GM19025 (cell line): ENCODE results near the gene ZNF496.
"Not testable (repeated sequence)": the region's sequence is repeated elsewhere in the genome, so short reads cannot be mapped to it uniquely, and the experiment has no call there.

Experiments used
- ATAC-seq: cut with Tn5 transposase; IDR thresholded peaks from one replicate; pipeline ENCODE4 v1.9.1; 2021; ENCODE audit warnings: mild to moderate bottlenecking, low read depth, moderate library complexity; ENCODE audit not compliant: unreplicated experiment

Gene ZNF496

DNA sequence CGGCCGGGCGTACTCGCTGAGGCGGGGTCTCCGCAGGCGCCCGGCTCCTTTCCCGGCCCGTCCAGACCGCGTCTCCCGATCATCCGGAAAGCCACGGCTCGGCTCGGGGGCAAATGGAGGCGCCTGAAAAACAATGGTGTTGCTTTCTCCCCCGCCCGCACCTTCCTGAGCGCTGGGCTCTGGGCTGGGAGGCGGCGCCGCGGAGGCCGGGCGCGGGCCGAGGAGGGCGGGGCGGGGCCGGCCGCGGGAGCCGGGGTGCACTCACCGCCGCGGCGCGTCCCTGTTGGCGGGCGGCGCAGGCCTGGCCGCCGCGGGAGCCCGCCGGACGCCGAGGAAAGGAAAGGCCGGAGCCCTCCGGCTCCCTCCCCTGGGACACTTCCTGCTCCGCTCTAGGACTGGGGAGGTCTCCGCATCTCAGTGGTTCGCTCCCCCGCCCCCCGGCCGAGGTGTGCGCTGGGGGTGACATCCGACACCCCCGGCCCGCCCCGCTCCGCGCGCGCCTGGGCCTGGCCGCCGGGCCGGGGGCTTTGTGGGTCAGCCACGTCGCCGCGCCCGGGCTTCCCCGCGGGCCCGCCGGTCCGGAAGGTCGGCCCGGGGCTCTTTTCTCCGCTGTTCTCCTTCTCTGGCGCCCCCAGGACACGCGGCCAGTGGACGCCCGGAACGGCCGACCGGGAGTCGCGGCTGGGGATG lies at the start of gene ZNF496:
ZNF496 (minus strand) TSS at position 343 of the 690 bp plus-strand sequence. CDS start 2,289 bp downstream, outside the sequence.
- peak; percentile 54 for ATAC-seq

DNA sequence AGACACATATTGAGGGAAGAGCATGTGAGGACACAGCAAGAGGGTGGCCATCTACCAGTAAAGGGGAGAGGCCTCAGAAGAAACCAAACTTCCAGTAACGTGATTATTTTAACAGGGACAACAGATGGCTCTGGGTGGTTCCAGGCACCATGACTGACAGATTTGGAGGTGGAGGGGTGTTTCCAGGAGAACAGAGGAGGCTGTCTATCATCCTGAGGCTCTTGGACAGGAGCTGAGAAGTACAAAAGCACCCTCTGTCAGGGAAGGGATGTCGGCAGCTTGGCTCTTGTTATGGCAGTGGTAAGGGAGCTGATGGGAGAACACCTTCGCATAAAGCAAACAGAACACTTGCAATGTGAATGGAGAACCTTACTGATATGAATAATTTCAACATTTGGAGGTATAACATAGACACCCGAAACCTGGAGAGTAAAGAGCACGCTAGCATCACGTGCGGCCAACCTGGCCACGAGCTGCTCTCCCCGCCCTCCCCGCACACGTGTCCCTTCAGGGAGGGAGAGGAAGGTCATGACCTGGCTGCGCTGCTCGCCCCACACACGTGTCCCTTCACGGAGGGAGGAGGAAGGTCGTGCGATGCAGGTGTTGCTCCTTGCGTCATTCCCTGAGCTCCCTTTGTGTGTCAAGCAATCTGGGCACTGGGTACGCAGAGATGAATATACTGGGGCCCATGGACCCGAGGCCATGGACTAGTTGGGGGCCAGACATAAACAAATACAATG lies 46.8 kb upstream of the ZNF496 start:
- no peak for ATAC-seq

DNA sequence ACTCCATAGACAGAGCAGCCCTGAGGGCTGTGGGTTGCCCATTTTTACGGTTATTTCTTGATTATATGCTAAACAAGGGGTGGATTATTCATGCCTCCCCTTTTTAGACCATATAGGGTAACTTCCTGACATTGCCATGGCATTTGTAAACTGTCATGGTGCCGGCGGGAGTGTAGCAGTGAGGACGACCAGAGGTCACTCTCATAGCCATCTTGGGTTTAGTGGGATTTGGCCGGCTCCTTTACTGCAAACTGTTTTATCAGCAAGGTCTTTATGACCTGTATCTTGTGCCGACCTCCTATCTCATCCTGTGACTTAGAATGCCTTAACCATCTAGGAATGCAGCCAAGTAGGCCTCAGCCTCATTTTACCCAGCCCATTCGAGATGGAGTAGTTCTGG lies 46.0 kb upstream of the ZNF496 start:
- not testable (repeated sequence) for ATAC-seq

DNA sequence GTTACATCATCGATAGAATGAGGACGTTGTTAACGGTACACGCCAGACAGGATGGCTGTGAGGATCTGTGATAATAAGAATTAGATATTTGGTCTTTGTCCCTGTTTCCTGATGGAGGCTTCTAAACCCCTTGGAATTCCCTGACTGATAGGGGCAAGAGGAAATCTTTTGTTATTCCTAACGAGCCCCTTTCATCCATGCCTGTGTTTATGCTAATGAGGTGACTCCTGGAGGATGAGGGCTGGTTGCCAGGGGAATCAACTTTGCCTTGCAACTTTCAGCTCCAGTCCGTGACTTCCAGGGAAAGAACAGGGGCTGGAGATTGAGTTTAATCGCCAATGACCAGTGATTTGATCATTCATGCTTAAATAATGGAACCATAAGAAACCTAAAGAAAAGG lies 45.0 kb upstream of the ZNF496 start:
- ATAC-seq, result no peak

DNA sequence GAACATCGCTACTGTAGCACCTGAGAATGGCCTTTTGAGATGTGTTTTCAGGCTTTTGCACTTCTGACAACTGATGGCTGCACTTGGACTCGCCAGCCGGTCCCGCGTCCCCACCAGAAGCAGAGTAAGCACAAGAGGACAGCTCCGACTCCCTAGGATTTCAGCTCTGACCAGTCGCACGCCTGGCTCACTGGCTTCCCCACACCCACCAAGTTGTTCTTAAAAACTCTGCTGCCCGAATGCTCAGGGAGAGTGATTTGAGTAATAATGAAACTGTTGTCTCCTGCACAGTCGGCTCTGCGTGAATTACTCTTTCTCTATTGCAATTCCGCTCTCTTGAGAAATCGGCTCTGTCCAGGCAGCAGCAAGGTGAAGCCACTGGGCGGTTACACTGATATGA lies 44.1 kb upstream of the ZNF496 start:
- no peak for ATAC-seq

DNA sequence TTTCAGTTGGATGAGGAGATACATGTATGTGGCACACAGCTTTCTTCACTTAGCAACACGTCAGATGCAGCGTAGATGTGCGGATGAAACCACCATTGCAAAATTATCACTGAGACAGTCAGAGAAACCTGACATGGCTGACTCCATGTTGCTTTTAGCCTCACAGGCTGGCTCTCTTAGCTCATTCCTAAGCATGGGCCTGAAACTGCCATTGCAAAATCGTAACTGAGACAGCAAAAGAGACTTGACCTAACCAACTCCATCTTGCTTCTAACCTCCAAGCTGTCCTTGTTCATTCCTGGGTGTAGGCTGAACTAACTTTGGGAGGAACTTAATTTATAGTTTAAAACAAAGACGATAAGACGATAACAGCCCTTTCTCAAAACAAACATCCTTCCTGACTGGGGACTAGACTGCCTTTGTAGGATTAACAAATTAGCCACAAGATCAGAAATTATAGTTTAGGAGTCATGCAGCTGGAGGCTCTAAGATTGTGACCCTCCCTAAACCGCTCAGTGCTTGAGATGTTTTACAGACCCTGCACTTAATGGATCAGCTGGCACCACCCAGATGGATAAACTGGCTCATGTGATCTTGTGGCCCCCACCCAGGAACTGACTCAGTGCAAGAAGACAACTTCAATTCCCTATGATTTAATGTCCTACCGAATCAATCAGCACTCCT lies 43.1 kb upstream of the ZNF496 start:
- ATAC-seq, result not testable (repeated sequence)

DNA sequence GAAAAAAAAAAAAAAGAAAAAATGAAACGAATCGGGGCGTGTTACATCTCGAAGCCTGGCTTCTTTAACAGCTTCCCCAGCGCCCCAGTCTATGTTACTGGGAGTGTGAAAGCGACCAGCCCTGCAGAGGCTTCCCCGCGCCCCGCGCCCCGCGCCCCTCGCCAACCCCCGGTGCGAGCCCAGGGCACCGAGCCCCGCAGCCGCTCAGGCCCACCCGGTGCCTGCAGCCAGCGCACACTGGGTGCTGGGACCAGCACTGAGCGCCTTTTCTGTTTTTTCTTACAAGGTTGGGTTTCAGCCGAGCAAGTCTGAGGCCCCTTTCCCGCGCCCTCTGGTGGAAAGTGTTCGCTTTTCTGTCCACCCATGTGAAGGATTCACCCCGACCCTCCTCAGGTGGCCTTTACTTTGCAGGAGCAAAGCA lies 42.1 kb upstream of the ZNF496 start:
- no peak for ATAC-seq

DNA sequence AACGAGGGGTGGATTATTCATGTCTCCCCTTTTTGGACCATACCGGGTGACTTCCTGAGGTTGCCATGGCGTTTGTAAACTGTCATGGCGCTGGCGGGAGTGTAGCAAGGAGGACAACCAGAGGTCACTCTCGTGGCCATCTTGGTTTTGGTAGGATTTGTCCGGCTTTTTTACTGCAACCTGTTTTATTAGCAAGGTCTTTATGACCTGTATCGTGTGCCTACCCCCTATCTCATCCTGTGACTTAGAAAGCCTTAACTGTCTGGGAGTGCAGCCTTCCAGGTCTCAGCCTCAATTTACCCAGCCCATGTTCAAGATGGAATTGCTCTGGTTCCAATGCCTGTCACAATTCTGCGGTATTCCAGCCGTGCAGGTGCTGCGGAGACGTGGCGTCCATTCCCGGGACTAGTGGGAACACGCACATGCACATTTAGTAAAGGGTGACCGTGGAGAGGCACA lies 40.2 kb upstream of the ZNF496 start:
- no peak for ATAC-seq

DNA sequence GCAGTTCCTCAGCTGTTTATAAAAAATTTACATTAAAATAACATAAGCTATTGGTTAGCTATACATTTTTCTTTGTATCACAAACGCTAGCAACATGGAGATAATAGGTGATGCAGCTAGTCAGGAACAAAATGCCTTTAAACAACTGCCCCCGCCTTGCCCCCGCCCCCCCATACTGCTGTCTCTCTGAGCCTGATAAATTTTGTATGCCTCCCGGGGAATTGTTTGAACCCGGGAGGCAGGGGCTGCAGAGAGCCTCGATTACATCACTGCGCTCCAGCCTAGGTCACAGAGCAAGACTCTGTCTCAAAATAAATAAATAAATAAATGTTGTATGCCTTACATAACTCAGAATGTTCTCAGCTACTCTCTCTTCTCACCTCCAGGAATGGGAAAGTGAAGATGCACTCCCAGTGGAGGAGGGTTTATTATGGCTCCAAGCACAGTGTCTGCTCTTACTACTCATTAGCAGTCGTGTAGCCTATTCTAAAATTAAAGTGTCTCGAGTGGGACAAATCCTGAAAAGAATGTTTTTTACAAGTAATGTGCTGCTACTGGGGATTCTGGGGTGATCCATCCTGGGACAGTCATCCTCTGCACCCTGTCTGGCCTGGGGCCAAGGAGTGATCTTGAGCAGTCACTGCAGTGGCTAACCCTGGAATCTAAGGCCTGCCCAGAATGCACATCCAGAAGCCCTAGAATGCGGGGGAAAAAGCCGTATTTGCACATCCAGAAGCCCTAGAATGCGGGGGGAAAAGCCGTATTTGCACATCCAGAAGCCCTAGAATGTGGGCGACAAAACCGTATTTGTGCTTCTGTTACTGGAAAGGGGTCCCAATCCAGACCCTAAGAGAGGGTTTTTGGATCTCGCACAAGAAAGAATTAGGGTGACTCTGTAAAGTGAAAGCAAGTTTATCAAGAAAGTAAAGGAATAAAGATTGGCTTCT lies 39.4 kb upstream of the ZNF496 start:
- no peak for ATAC-seq

DNA sequence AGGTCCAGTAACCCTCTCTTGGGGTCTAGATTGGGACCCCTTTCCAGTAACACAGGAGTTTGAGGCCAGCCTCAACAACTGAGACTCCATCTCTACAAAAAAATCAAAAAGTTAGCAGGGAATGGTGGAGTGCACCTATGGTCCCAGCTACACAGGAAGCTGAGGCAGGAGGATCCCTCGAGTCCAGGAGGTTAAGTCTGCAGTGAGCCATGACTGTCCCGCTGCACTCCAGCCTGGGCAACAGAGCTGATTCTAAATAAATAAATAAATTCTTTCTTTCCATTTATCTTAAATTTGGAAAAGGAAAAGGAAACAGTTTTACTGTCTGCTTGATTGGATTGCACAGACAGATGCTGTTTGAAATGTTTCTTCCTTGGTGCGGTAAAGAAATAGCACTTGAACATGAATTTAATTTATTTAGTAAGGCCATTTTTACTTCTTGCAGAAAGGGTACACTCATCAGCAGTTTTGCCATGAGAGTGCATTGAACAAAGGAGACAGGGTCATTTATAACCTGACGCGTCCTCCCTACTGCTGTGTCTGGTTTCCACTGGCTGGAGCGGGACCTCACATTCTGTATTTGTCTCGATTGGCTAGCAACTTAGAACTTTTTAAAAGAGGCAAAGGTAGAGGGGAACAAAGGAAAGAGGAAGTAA lies 37.0 kb upstream of the ZNF496 start:
- no peak for ATAC-seq

DNA sequence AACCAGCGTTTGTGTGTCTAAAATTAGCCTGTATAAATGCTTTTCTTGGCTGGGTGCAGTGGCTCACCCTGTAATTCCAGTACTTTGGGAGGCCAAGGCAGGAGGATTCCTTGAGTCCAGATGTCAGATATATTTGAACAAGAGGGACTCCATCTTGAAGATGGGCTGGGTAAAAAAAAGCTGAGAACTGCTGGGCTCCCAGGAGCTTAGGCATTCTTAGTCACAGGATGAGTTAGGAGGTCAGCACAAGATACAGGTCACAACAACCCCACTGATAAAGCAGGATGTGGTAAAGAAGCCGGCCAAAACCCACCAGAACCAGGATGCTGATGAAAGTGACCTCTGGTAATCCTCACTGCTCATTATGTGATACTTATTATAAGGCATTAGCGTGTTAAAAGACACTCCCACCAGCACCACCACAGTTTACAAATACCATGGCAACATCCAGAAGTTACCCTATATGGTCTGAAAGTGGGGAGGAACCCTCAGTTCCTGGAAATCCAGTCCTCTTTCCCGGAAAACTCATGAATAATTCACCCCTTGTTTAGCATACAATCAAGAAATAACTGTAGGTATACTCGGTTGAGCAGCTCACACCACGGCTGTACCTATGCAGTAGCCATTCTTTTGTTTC lies 36.2 kb upstream of the ZNF496 start:
- ATAC-seq, result no peak

DNA sequence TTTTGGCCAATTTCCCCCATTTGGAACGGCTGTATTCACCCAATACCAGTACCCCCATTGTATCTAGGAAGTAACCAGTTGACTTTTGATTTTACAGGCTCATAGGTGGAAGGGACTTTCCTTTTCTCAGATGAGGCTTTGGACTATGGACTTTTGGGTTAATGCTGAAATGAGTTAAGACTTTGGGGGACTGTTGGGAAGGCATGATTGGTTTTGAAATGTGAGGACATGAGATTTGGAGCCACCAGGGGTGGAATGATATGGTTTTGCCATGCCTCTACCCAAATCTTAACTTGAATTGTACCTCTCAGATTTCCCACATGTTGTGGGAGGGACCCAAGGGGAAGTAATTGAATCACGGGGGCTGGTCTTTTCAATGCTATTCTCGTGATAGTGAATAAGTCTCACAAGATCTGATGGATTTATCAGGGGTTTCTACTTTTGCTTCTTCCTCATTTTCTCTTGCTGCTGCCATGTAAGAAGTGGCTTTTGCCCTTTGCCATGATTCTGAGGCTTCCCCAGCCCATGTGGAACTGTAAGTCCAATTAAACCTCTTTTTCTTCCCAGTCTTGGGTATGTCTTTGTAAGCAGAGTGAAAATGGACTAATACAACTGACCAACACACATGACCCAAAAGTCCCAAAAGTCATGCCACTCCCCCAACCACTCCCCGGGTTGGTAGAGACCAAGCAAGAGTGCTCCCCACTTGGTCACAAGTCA lies 35.4 kb upstream of the ZNF496 start:
- ATAC-seq, result no peak

DNA sequence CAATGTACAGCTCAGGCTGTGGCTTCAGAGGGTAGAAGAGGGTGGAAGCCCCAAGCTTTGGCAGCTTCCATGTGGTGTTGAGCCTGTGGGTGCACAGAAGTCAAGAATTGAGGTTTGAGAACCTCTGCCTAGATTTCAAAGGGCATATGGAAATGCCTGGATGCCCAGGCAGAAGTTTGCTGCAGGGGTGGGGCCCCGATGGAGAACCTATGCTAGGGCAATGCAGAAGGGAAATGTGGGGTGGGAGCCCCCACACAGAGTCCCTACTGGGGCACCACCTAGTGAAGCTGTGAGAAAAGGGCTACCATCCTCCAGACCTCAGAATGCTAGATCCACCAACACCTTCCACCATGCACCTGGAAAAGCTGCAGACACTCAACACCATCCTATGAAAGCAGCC lies 34.7 kb upstream of the ZNF496 start:
- not testable (repeated sequence) for ATAC-seq

DNA sequence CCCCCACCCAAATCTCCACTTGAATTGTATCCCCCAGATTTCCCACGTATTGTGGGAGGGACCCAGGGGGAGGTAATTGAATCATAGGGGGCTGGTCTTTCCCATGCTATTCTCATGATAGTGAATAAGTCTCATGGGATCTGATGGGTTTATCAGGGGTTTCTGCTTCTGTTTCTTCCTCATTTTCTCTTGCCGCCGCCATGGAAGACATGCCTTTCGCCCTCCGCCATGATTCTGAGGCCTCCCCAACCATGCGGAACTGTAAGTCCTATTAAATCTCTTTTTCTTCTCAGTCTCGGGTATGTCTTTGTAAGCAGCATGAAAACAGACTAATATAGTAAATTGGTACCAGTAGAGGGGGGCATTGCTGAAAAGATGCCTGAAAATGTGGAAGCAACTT lies 33.4 kb upstream of the ZNF496 start:
- ATAC-seq, result no peak

DNA sequence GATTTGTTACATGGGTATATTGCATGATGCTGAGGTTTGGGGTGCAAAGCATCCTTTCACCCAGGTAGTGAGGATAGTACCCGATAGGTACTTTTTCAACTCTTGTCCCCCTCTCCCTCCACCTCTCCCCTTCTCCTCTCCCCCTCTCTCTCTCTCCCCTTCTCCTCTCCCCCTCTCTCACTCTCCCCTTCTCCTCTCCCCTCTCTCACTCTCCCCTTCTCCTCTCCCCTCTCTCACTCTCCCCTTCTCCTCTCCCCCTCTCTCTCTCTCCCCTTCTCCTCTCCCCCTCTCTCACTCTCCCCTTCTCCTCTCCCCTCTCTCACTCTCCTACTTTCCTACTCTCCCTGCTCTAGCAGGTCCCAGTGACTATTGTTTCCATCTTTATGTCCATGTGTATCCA lies 31.3 kb upstream of the ZNF496 start:
- not testable (repeated sequence) for ATAC-seq

DNA sequence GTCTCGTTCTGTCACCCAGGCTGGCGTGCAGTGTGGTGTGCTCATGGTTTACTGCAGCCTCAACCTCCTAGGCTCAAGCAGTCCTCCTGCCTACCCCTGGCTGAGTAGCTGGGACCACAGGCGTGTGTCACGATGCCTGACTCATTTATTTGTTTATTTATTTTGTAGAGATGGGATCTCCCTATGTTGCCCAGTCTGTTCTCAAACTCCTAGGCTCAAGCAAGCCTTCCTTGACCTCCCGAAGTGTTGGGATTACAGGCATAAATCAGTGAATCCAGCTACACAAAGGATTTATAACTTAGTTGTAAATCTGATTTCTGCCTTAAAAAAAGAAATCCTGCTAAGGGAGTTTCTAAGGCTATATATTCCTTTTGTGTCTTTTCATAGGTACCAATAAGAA lies 30.5 kb upstream of the ZNF496 start:
- ATAC-seq, result no peak

DNA sequence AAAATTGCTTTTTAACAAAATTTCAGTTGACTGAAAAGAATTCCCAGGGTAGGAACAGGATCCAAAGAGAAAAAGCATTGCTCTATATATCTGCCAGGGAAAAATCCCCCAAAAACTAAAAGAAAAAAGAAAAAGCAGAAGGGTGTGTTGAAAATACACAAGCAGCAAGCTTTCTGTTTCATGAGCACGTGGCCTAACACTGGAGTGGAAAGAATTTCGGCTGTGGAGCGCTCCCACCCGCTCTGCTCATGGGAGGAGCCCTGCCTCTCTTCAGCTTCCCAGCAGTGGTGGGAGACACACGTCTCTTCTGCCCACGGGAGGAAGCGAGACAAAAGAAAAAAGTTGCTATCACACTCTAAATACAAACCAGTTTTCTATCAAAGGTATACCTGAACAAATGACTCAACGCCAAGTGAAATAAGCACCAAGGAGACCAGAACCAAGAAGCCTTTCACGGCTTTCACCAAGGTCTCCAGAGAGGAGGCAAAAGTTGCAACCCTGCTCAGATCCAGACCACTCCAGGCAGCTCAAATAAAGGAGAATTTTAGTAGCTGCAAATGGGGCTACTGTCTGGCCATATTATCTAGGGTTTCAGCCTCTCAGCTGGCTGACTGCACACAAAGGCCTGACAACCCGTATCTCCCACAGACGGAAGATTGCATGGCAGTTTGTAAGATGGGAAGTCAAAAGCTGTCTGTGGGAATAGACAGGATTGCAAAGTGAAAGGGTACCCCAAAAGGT lies 29.5 kb upstream of the ZNF496 start:
- no peak for ATAC-seq
